IMR-90 (cell line): Measurements from ENCODE around the gene ZZZ3.

Experiments
- CTCF ChIP-seq: conservative IDR thresholded peaks from 2 replicates; pipeline ENCODE4 v1.5.1; 2012; ENCODE audit warnings: mild to moderate bottlenecking, low read depth, low read length, improper control_type of control experiment
- MAZ ChIP-seq: IDR thresholded peaks from 2 replicates; pipeline ENCODE4 v1.6.1; 2012; ENCODE audit warnings: low read depth, mild to moderate bottlenecking, low read length, improper control_type of control experiment, moderate library complexity, borderline replicate concordance
- MXI1 ChIP-seq: IDR thresholded peaks from 2 replicates; pipeline ENCODE4 v1.6.1; 2012; ENCODE audit warnings: low read depth, mild to moderate bottlenecking, low read length, moderate library complexity, borderline replicate concordance
- RAD21 ChIP-seq: IDR thresholded peaks from 2 replicates; pipeline ENCODE4 v1.6.1; 2012; ENCODE audit warnings: low read length, improper control_type of control experiment

GRCh38 chr1:77661696-77662095 lies 20.8 kb downstream of the ZZZ3 start:
- TF ChIP-seq MXI1: no peak
- no peak for TF ChIP-seq CTCF
- TF ChIP-seq RAD21: no peak
- TF ChIP-seq MAZ: no peak
